SK-N-SH (cell line): ENCODE data around the gene PPP1R16B. TPM values are rescaled to one million over a fixed set of nuclear protein-coding genes. Genes with fewer than 3 reads are reported as not detected.

Experiments
- CTCF ChIA-PET: fragments of 300-600, 350-600 bp; formaldehyde crosslinking; extraction: SDS; loops from one replicate; lab custom pipeline; 2021; lab: Yijun Ruan, JAX
- POLR2A ChIA-PET: fragments of 350-600 bp; sonication (Branson Sonifier 250); formaldehyde crosslinking; extraction: SDS; loops from one replicate; lab custom pipeline; 2020; ENCODE audit warnings: antibody characterized with exemption, inconsistent platforms; lab: Yijun Ruan, JAX
- DNase-seq: peaks from one replicate; pipeline ENCODE4 v3.0.0; 2012
- H2AFZ ChIP-seq: fragments of 200-600 bp; sonication (generic); 2 replicates; pipeline ENCODE4 v1.8.1; 2016; ENCODE audit warnings: antibody characterized with exemption, mild to moderate bottlenecking, low read depth
- H3F3A ChIP-seq: fragments of 200-600 bp; sonication (generic); replicated peaks from 2 replicates; pipeline ENCODE3; 2016; ENCODE audit warnings: antibody characterized with exemption, mild to moderate bottlenecking; ENCODE audit not compliant: insufficient read depth
- H3K27ac ChIP-seq, 2 experiments: fragments of 200-500 bp in 1 of 2; fragments of 200-600 bp in 1 of 2; sonication (Bioruptor generic) in 1 of 2; sonication (generic), shearing (Covaris generic) in 1 of 2; 2 replicates each; pipeline versions ENCODE4 v1.5.1 to v1.6.1; 2014 to 2016; ENCODE audit warnings: low read depth in 2 of 2, inconsistent platforms in 1 of 2, low read length in 1 of 2, mild to moderate bottlenecking in 1 of 2, mixed read lengths in 1 of 2
- H3K27me3 ChIP-seq: fragments of 200-600 bp; sonication (generic), shearing (Covaris generic); 2 replicates; pipeline ENCODE4 v1.6.1; 2016; ENCODE audit warnings: mixed run types; ENCODE audit not compliant: insufficient read depth
- H3K36me3 ChIP-seq, 2 experiments: fragments of 200-500 bp in 1 of 2; fragments of 200-600 bp in 1 of 2; sonication (Bioruptor generic) in 1 of 2; sonication (generic) in 1 of 2; replicated peaks in 1 of 2; 2 replicates each; pipeline versions ENCODE3 to v1.5.1; 2014 to 2016; ENCODE audit warnings: low read length in 1 of 2, mild to moderate bottlenecking in 1 of 2; ENCODE audit not compliant: insufficient read depth in 2 of 2, control insufficient read depth in 1 of 2
- H3K4me1 ChIP-seq, 2 experiments: fragments of 200-500 bp in 1 of 2; fragments of 200-600 bp in 1 of 2; sonication (Bioruptor generic) in 1 of 2; sonication (generic), shearing (Covaris generic) in 1 of 2; 2 replicates each; pipeline versions ENCODE4 v1.5.1 to v1.6.1; 2014 to 2016; ENCODE audit warnings: low read depth in 1 of 2, low read length in 1 of 2, mixed run types in 1 of 2; ENCODE audit not compliant: insufficient read depth in 2 of 2, control insufficient read depth in 1 of 2
- H3K4me2 ChIP-seq: fragments of 200-600 bp; sonication (generic), shearing (Covaris generic); 2 replicates; pipeline ENCODE4 v1.6.1; 2017; ENCODE audit warnings: mixed run types
- H3K4me3 ChIP-seq, 2 experiments: fragments of 200-500 bp in 1 of 2; fragments of 200-600 bp in 1 of 2; sonication (Bioruptor generic) in 1 of 2; sonication (generic), shearing (Covaris generic) in 1 of 2; 2 replicates each; pipeline versions ENCODE4 v1.5.1 to v1.8.1; 2014 to 2016; ENCODE audit warnings: low read depth in 2 of 2, inconsistent platforms in 1 of 2, low read length in 1 of 2, mild to moderate bottlenecking in 1 of 2, mixed read lengths in 1 of 2, moderate library complexity in 1 of 2
- H3K79me2 ChIP-seq: fragments of 200-600 bp; sonication (generic); 2 replicates; pipeline ENCODE4 v1.8.1; 2017; ENCODE audit warnings: mild to moderate bottlenecking; ENCODE audit not compliant: insufficient read depth
- H3K9ac ChIP-seq: fragments of 200-600 bp; sonication (generic); 2 replicates; pipeline ENCODE4 v1.6.1; 2017; ENCODE audit warnings: mixed run types
- H3K9me2 ChIP-seq: fragments of 200-600 bp; sonication (generic); 2 replicates; pipeline ENCODE4 v1.6.1; 2017; ENCODE audit warnings: mixed run types
- H3K9me3 ChIP-seq: fragments of 200-600 bp; sonication (generic); 2 replicates; pipeline ENCODE4 v1.6.1; 2017; ENCODE audit warnings: mixed run types, mild to moderate bottlenecking, moderate library complexity
- H4K20me1 ChIP-seq: fragments of 200-600 bp; sonication (generic); 2 replicates; pipeline ENCODE4 v1.6.1; 2017; ENCODE audit warnings: mild to moderate bottlenecking, mixed run types; ENCODE audit not compliant: insufficient read depth
- ELF1 ChIP-seq: IDR thresholded peaks from 2 replicates; pipeline ENCODE4 v1.4.0; 2012
- FOSL2 ChIP-seq: IDR thresholded peaks from 2 replicates; pipeline ENCODE4 v1.4.0; 2012; ENCODE audit warnings: low read depth, mild to moderate bottlenecking, moderate library complexity, borderline replicate concordance
- FOXJ3 ChIP-seq: sonication (generic); formaldehyde crosslinking; IDR thresholded peaks from 2 replicates; pipeline ENCODE4 v1.5.1; 2020; ENCODE audit warnings: mild to moderate bottlenecking, missing genetic modification reagents
- GABPA ChIP-seq: IDR thresholded peaks from 2 replicates; pipeline ENCODE4 v1.4.0; 2012; ENCODE audit warnings: low read depth, mild to moderate bottlenecking
- NFIC ChIP-seq: IDR thresholded peaks from 2 replicates; pipeline ENCODE4 v1.4.0; 2012; ENCODE audit warnings: borderline replicate concordance
- NRF1 ChIP-seq: IDR thresholded peaks from 2 replicates; pipeline ENCODE4 v1.6.1; 2012; ENCODE audit warnings: low read depth, mild to moderate bottlenecking, low read length
- RAD21 ChIP-seq: IDR thresholded peaks from 2 replicates; pipeline ENCODE4 v1.6.1; 2012; ENCODE audit warnings: mild to moderate bottlenecking, low read length
- RFX5 ChIP-seq: IDR thresholded peaks from 2 replicates; pipeline ENCODE4 v1.6.1; 2012; ENCODE audit warnings: mild to moderate bottlenecking, improper control_type of control experiment, low read length
- TAF1 ChIP-seq: IDR thresholded peaks from 2 replicates; pipeline ENCODE4 v1.6.1; 2012; ENCODE audit warnings: low read depth, mild to moderate bottlenecking, low read length, moderate library complexity, borderline replicate concordance
- TCF12 ChIP-seq: IDR thresholded peaks from 2 replicates; pipeline ENCODE4 v1.4.0; 2012
- TEAD4 ChIP-seq: IDR thresholded peaks from 2 replicates; pipeline ENCODE4 v1.4.0; 2012; ENCODE audit warnings: mild to moderate bottlenecking, borderline replicate concordance; ENCODE audit not compliant: insufficient read depth
- WGBS: methylation state at CpG from one replicate; pipeline ENCODE4 v1.1.6; 2017; ENCODE audit warnings: low lambda C conversion rate; 5-methylcytosine and 5-hydroxymethylcytosine counted together
- polyA plus RNA-seq, 3 experiments: library from polyadenylated mRNA; depleted of rRNA; stranded (reverse); fragments of >200 nt; gene quantifications; 2 replicates each; pipeline ENCODE4 v1.2.3, GENCODE V29; 2012
- TF ChIP-seq, protein P1 (sequence below): fragments of 200-600 bp; sonication (generic); IDR thresholded peaks from 2 replicates; pipeline ENCODE4 v1.6.1; 2017; ENCODE audit warnings: antibody characterized with exemption, mild to moderate bottlenecking, moderate library complexity
- TF ChIP-seq, protein P2 (sequence below): IDR thresholded peaks from 2 replicates; pipeline ENCODE4 v1.4.0; 2012; ENCODE audit warnings: low read depth, borderline replicate concordance
- TF ChIP-seq, protein P3 (sequence below): fragments of 150-350 bp; IDR thresholded peaks from 2 replicates; pipeline ENCODE4 v1.6.1; 2017; ENCODE audit warnings: antibody characterized with exemption, low read length, low read depth, borderline replicate concordance
- TF ChIP-seq, protein P4 (sequence below): fragments of 150-350 bp; IDR thresholded peaks from 2 replicates; pipeline ENCODE4 v1.6.1; 2016; ENCODE audit warnings: mild to moderate bottlenecking, low read depth, low read length

Gene PPP1R16B
- polyA plus RNA-seq, 1 of the 3 experiments (the other 2 are of a cell fraction) = 0.28 TPM

DNA sequence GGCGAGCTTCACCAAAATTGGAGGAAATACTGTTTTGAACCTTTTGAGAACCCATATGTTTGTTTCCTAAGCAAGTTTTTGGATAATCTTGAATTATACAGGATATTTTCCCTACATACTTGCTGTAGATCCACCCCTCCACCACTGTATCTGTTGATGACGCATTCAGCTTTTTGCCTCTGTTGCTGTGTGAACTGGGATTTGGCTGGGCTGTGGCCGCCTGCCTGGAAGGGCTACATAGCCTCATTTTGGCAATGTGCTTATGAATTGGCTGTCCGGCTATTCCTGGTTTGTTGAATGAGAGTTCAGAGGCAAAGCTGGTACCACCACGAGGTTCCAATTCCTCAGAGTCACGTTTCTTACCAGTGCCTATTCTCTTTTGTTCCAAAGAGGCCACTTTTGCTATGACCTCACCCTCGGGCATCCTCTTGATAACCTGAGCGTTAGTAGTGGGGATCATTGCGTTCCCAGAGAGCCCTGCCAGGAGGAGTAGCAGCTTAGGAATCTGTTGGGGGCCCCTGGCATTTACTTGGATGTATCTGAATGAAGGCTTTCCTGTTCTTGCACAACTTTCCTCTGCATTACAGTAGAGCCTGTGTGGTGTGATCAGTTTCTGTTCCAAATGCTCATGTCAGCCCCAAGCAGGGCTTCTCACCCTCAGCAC lies 127.1 kb downstream of the PPP1R16B start (continued):
- TF ChIP-seq, protein P1, sequence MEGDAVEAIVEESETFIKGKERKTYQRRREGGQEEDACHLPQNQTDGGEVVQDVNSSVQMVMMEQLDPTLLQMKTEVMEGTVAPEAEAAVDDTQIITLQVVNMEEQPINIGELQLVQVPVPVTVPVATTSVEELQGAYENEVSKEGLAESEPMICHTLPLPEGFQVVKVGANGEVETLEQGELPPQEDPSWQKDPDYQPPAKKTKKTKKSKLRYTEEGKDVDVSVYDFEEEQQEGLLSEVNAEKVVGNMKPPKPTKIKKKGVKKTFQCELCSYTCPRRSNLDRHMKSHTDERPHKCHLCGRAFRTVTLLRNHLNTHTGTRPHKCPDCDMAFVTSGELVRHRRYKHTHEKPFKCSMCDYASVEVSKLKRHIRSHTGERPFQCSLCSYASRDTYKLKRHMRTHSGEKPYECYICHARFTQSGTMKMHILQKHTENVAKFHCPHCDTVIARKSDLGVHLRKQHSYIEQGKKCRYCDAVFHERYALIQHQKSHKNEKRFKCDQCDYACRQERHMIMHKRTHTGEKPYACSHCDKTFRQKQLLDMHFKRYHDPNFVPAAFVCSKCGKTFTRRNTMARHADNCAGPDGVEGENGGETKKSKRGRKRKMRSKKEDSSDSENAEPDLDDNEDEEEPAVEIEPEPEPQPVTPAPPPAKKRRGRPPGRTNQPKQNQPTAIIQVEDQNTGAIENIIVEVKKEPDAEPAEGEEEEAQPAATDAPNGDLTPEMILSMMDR = no peak
- TF ChIP-seq GABPA = no peak

DNA sequence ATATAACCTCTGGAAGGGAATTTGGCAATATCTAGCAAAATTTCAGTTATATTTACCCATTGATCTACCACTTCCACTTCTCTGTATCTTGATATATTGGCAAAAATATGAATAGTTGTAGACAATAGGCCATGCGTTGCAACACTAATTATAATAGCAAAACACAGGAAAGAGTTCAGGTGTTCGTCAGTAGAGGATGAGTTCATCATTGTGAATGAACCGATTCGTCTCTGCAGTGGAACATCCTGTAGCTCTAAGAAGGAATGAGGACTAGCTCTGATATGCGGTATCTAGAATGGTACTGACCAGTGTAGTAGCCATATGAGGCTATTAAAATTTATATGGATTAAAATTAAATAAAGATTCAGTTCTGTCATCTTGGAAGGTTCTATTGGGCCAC lies 129.0 kb downstream of the PPP1R16B start:
- peaks cover 100% of the 10 kb centered on the region for H3K79me2 ChIP-seq
- DNase-seq = no peak
- WGBS = 98% methylated on average over 5 of the region's 5 CpGs

More for the DNA sequence above, 129.0 kb downstream of the PPP1R16B start:
- no peak overlapping the region for H3K9ac ChIP-seq
- no peaks in the 10 kb centered on the region for H3K9me3 ChIP-seq
- CTCF ChIA-PET = interaction anchor here (0.7 to 1.3 kb wide), 4 partner anchors 8 to 38 kb away, joined by 3 to 4 read pairs (median 4); partner anchors contain the start of gene FAM83D
- TF ChIP-seq TEAD4 (no peak), RAD21 (no peak), TAF1 (no peak), NRF1 (no peak), ELF1 (no peak), GABPA (no peak), RFX5 (no peak), TCF12 (no peak), NFIC (no peak), FOSL2 (no peak), FOXJ3 (CRISPR knock-in tag) (no peak)
- TF ChIP-seq, protein P1 = no peak
- TF ChIP-seq, protein P2, sequence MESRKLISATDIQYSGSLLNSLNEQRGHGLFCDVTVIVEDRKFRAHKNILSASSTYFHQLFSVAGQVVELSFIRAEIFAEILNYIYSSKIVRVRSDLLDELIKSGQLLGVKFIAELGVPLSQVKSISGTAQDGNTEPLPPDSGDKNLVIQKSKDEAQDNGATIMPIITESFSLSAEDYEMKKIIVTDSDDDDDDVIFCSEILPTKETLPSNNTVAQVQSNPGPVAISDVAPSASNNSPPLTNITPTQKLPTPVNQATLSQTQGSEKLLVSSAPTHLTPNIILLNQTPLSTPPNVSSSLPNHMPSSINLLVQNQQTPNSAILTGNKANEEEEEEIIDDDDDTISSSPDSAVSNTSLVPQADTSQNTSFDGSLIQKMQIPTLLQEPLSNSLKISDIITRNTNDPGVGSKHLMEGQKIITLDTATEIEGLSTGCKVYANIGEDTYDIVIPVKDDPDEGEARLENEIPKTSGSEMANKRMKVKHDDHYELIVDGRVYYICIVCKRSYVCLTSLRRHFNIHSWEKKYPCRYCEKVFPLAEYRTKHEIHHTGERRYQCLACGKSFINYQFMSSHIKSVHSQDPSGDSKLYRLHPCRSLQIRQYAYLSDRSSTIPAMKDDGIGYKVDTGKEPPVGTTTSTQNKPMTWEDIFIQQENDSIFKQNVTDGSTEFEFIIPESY = no peak
- TF ChIP-seq, protein P3, sequence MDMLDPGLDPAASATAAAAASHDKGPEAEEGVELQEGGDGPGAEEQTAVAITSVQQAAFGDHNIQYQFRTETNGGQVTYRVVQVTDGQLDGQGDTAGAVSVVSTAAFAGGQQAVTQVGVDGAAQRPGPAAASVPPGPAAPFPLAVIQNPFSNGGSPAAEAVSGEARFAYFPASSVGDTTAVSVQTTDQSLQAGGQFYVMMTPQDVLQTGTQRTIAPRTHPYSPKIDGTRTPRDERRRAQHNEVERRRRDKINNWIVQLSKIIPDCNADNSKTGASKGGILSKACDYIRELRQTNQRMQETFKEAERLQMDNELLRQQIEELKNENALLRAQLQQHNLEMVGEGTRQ = no peak
- TF ChIP-seq, protein P4, sequence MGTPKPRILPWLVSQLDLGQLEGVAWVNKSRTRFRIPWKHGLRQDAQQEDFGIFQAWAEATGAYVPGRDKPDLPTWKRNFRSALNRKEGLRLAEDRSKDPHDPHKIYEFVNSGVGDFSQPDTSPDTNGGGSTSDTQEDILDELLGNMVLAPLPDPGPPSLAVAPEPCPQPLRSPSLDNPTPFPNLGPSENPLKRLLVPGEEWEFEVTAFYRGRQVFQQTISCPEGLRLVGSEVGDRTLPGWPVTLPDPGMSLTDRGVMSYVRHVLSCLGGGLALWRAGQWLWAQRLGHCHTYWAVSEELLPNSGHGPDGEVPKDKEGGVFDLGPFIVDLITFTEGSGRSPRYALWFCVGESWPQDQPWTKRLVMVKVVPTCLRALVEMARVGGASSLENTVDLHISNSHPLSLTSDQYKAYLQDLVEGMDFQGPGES = no peak
- no peak overlapping the region for H3K4me3 ChIP-seq
- peaks cover 6 to 11% of the 10 kb centered on the region in 2 experiments; a peak in 2 of 4 replicates for H3K4me1 ChIP-seq
- no peaks in the 10 kb centered on the region for H3K27me3 ChIP-seq
- 0 out of 4 replicates have a peak overlapping the region, but pooled peaks of 1 of the 2 experiments have one; percentile 8 for H3K27ac ChIP-seq
- peaks cover 0 to 8% of the 10 kb centered on the region in 2 experiments for H3K36me3 ChIP-seq
- peaks cover 52% of the 10 kb centered on the region; the same call in 1 of the 2 replicates for H4K20me1 ChIP-seq
- no peak overlapping the region for H2AFZ ChIP-seq
- no peaks in the 10 kb centered on the region for H3K9me2 ChIP-seq
- no peaks in the 10 kb centered on the region for H3F3A ChIP-seq
- POLR2A ChIA-PET = no interaction called here
- no peak overlapping the region for H3K4me2 ChIP-seq
